Ovary (tissue), 9 donors: ENCODE results near the gene NRXN2. TPM values are rescaled to one million over a fixed set of nuclear protein-coding genes. Genes with fewer than 3 reads are reported as not detected.

Experiments
- DNase-seq, 5 donors: peaks; one replicate each; pipeline ENCODE4 v3.0.0-alpha.2; 2019 to 2020
- H3K27ac ChIP-seq, 2 donors: fragments of 200-600 bp; one replicate each; pipeline versions ENCODE4 v1.5.1 to v1.8.0; 2019 to 2022
- H3K27me3 ChIP-seq: fragments of 200-600 bp; one replicate; pipeline ENCODE4 v1.8.0; 2022
- H3K36me3 ChIP-seq: fragments of 200-600 bp; sonication (generic); one replicate; pipeline ENCODE4 v1.5.1; 2019
- H3K4me1 ChIP-seq: one replicate; pipeline ENCODE4 v1.8.1; 2013; ENCODE audit warnings: mild to moderate bottlenecking, moderate library complexity; ENCODE audit not compliant: insufficient read depth
- H3K4me3 ChIP-seq: fragments of 200-600 bp; sonication (generic); one replicate; pipeline ENCODE4 v1.5.1; 2017
- H3K9me3 ChIP-seq, 2 donors: fragments of 200-600 bp in 1 of 2; sonication (generic) in 1 of 2; one replicate each; pipeline versions ENCODE4 v1.5.1 to v1.8.1; 2013 to 2019; ENCODE audit warnings: mild to moderate bottlenecking in 1 of 2, moderate library complexity in 1 of 2
- CTCF ChIP-seq, 3 donors: fragments of 450-650 bp in 2 of 3; fragments of 200-600 bp in 1 of 3; IDR thresholded peaks; one replicate each; pipeline versions ENCODE4 v1.5.1 to v1.8.0; 2016 to 2022; ENCODE audit warnings: antibody characterized with exemption in 3 of 3, mild to moderate bottlenecking in 1 of 3
- EP300 ChIP-seq: sonication (generic); formaldehyde crosslinking; IDR thresholded peaks from one replicate; pipeline ENCODE4 v1.6.1; 2017; ENCODE audit warnings: antibody characterized with exemption
- POLR2A ChIP-seq: fragments of 450-650 bp; IDR thresholded peaks from one replicate; pipeline ENCODE4 v1.6.1; 2017; ENCODE audit warnings: antibody characterized with exemption, mild to moderate bottlenecking, moderate library complexity
- WGBS, 3 donors: extraction: QIAGEN DNeasy Blood & Tissue Kit in 1 of 3; methylation state at CpG; one replicate each; pipeline versions ENCODE4 v1.1.5 to v1.1.7; 2013 to 2017; 5-methylcytosine and 5-hydroxymethylcytosine counted together
- intact Hi-C, 4 donors: fragments of 100-400 bp; cut with DNase I; formaldehyde crosslinking; loops; one replicate each; pipeline versions ENCODE4 v1.11.0 to v1.15.1; 2022 to 2023
- polyA plus RNA-seq, 2 donors: library from polyadenylated mRNA; stranded (reverse); fragments of 200-250 nt in 1 of 2; fragments of 350-450 nt in 1 of 2; fragmentation: Illumina TruSeq in 1 of 2; extraction: RNeasy Lipid Tissue Mini Kit (QIAGEN cat#74804) in 1 of 2; gene quantifications; one replicate each; pipeline ENCODE4 v1.2.3, GENCODE V29; 2013 to 2014
- total RNA-seq, 7 donors: library from RNA; depleted of rRNA in 2 of 7; stranded (reverse); fragments of >200 nt in 2 of 7; fragmentation: NEBNext Ultra II Directional in 3 of 7; extraction: Animal tissue kit (Norgen Biotek cat#: 25700) in 3 of 7; gene quantifications; one replicate each; pipeline versions ENCODE4 v1.1.0 to v1.2.4, GENCODE V29; 2016 to 2023
- donor health status: DM: no; HTN: no; CAD: no; lungs with moderate emphysema.
- donor health status: DM: no; HTN: no; CAD: no.
- donor health status: Bipolar disorder and iron deficiency.
- donor health status: DM: yes; HTN: yes; CAD: no.
- donor health status: DM: no; HTN: no; CAD: no.
- donor health status: DM: yes; HTN: yes; CAD: no.

Gene NRXN2
- total and polyA plus RNA-seq, 9 donors: 6.4 to 64.1 (median 19.7) TPM

GRCh38 chr11:64763526-64764039 lies 40.6 kb upstream of the NRXN2 start:
- H3K9me3 ChIP-seq: no peaks in the 10 kb centered on the region
- WGBS, 3 donors: 48 to 55% (median 54%) methylated on average over 6 of the region's 6 CpGs
- peak in 2 of 5 donors; percentile 17 to 25 for DNase-seq
- H3K4me1 ChIP-seq: peaks cover 14% of the 10 kb centered on the region
- H3K36me3 ChIP-seq: no peaks in the 10 kb centered on the region
- intact Hi-C loops: no loop called here
- no peak for TF ChIP-seq EP300
- no peak for TF ChIP-seq POLR2A
- no peak for TF ChIP-seq CTCF (IDR thresholded peaks at IDR 0.05)
- no peak overlapping the region for H3K27ac ChIP-seq
- H3K27me3 ChIP-seq: no peaks in the 10 kb centered on the region
- no peak overlapping the region for H3K4me3 ChIP-seq

DNA sequence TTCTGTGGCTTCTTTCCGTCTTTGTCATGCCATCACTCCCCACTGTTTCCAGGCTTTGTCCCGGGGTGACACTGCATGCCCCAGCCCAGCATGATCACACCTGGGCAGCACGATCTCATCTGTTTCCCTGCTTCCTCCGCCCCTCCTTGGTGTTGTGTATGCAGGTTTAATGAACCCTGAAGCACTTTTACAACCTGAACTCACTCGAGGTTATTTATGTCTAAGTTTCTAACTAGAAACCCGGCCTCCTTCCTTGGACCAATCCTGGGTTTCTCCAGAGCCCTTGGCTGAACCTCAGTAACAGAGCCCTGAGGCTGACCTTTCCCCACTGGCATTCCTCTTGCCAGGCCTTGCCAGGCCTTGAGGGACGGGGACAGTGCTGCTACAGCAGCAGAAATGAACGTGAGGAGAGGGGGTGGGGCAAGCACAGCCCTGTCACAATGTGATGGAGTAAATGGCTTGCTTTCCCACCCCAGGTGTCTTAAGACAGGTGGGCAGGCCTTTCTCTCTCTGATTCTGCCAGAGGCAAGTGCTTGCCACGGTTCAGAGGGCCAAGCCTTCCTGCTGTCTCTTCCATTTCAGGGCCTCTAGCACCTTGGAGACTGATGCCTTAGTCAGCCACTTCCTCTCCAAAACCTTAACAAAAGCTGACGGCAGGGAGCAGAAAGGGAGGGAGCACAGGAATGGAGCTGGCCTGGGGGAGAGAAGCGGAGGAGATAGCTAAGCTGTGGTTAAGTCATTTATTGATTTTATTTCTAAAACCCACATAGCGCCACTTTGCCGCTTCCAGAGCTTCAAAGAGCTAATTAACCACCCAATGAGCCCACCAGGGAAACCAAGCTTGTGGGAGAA lies 39.9 kb upstream of the NRXN2 start:
- H3K36me3 ChIP-seq: no peaks in the 10 kb centered on the region
- H3K4me3 ChIP-seq: no peak overlapping the region
- TF ChIP-seq EP300 (no peak), CTCF (IDR thresholded peaks at IDR 0.05) (no peak), POLR2A (no peak)
- peaks cover 14% of the 10 kb centered on the region for H3K4me1 ChIP-seq
- H3K9me3 ChIP-seq: no peaks in the 10 kb centered on the region
- WGBS, 3 donors: 44 to 50% (median 48%) methylated on average over 13 of the region's 13 CpGs
- DNase-seq: peak in 2 of 5 donors; percentile 8 to 16
- intact Hi-C loops: no loop called here
- H3K27ac ChIP-seq: no peak overlapping the region
- H3K27me3 ChIP-seq: no peaks in the 10 kb centered on the region

DNA sequence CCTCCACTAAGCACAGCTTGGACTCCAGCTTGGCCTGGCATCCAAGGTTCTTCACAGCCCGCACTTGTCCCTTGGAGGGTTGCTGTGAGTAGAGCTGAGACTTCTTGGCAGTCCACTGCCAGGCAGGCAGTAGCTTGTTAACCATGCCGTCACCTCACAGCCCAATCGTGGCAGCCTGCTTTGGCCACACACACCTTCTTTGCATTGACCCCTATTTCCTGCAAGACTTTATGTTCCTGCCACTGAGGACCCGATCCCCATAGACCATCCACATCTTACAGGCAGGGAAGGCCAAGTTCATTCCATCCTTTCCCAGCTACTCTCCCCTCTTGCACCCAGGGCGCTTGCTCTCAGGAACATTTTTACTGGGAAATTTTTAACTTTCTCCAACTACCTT lies 39.3 kb upstream of the NRXN2 start:
- H3K27ac ChIP-seq: no peak overlapping the region
- no peak for TF ChIP-seq POLR2A
- H3K4me3 ChIP-seq: no peak overlapping the region
- intact Hi-C loops: no loop called here
- 72 to 76% (median 73%) methylated on average over 5 of the region's 5 CpGs for WGBS, 3 donors
- DNase-seq: peak in 2 of 5 donors; percentile 8 to 12
- H3K36me3 ChIP-seq: no peaks in the 10 kb centered on the region
- peaks cover 14% of the 10 kb centered on the region for H3K4me1 ChIP-seq
- H3K27me3 ChIP-seq: no peaks in the 10 kb centered on the region
- no peaks in the 10 kb centered on the region for H3K9me3 ChIP-seq

DNA sequence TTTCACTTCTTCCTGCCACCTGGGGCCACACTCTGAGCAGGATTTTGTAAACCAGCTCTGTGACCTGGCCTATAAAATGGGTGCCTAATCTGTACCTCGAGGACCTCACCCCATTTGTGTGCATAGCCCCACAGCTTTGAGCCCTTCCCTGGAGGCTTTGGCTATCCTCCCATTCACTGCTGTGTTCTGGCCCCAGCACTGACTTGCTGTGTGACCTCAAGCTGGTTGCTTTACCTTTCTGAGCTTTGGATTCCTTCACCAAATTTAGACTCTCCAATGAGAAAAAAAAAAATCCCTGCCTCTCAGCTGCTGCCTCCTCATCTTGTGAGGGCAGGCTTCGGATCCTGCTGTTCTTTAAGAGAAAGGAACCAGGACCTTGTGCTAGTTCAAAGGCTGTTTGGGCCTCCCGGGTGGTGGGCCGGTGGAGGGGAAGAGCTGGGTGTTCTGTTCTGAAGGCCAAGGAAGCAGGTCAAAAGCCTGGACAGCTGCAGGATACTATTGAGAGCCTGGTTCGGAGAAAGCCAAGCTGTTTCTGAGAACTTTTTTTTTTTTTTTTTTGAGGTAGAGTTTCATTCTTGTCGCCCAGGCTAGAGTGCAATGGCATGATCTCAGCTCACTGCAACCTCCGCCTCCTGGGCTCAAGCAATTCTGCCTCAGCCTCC lies 37.9 kb upstream of the NRXN2 start:
- peaks cover 14% of the 10 kb centered on the region for H3K4me1 ChIP-seq
- H3K27ac ChIP-seq: no peak overlapping the region
- intact Hi-C loops: no loop called here
- H3K4me3 ChIP-seq: no peak overlapping the region
- H3K36me3 ChIP-seq: no peaks in the 10 kb centered on the region
- WGBS, 3 donors: 23 to 27% (median 23%) methylated on average over 7 of the region's 7 CpGs
- no peaks in the 10 kb centered on the region for H3K27me3 ChIP-seq
- peak in 3 of 5 donors; percentile 13 to 66 (median 30) for DNase-seq
- TF ChIP-seq EP300 (no peak), POLR2A (no peak), CTCF (IDR thresholded peaks at IDR 0.05) (no peak)
- H3K9me3 ChIP-seq: no peaks in the 10 kb centered on the region
